ENCODE data around the gene RNU4-1. TPM values are rescaled to one million over a fixed set of nuclear protein-coding genes. Genes with fewer than 3 reads are reported as not detected.

The RNU4-1 gene
- total RNA-seq, 1 experiment from 2014 or later, result 1,565 TPM

- peaks cover 4% of the 10 kb centered on the region; the same call in 1 of the 2 replicates for H3K36me3 ChIP-seq (ENCODE audit: control insufficient read depth, insufficient read depth, low read length)
These were observed 34.6 kb downstream of the RNU4-1 start for GRCh38 chr12:120258323-120258896.

More at GRCh38 chr12:120258323-120258896, 34.6 kb downstream of the RNU4-1 start:
- POLR2A ChIA-PET, result interaction anchor here (1.2 kb wide), 1 partner anchor 9 kb away, joined by 3 read pairs; no protein-coding TSS in a partner anchor
- Histone ChIP-seq H3K9me3 (ENCODE audit: control insufficient read depth, insufficient read depth, low read depth, low read length) (no peaks in the 10 kb centered on the region), H3K27ac (ENCODE audit: low read length) (peak overlapping the region; percentile 100), H3K4me1 (ENCODE audit: control insufficient read depth, insufficient read depth, low read length) (peaks cover 88% of the 10 kb centered on the region), H3K4me3 (ENCODE audit: low read depth in 2 of 2, low read length in 2 of 2) (peak overlapping the region in 1 of 2 experiments; percentile 24; a peak in 2 of 4 replicates), H3K27me3 (ENCODE audit: control insufficient read depth, insufficient read depth, low read length) (no peaks in the 10 kb centered on the region)
- ATAC-seq (no peak), DNase-seq (ENCODE audit: low read depth, low spot score) (no peak)
- TF ChIP-seq POLR2AphosphoS5 (IDR thresholded peaks at IDR 0.05; ENCODE audit: low read depth, low read length) (no peak), TCF7L2 (IDR thresholded peaks at IDR 0.05; ENCODE audit: low read depth, low read length) (no peak), SIN3A (IDR thresholded peaks at IDR 0.05; ENCODE audit: borderline replicate concordance, insufficient read depth, low read depth, low read length) (no peak), REST (IDR thresholded peaks at IDR 0.05; ENCODE audit: insufficient read depth in 1 of 2, low read depth in 2 of 2, low read length in 1 of 2) (no peak), CTCF (IDR thresholded peaks at IDR 0.05) (no peak)
- BruUV-seq (replicated peaks), result no TSS peak
- in situ Hi-C loops (cut with HindIII; ENCODE audit: low pct_unique_long_range_greater_than_20kb, low sequenced_read_pairs), result no loop called here
- CTCF ChIA-PET, result interaction anchor here (2.0 kb wide), 1 partner anchor 30 kb away, joined by 10 read pairs; no protein-coding TSS in a partner anchor
- intact Hi-C loops (cut with micrococcal nuclease; ENCODE audit: unreplicated experiment), result no loop called here

Measured in Panc1 (cell line).